ENCODE data around the gene PRR20G.

PRR20G gene

GRCh38 chr3:127277561-127277960 lies 10.3 kb downstream of the PRR20G start:
- H3K4me1 ChIP-seq (ENCODE audit: insufficient read depth, low read length): no peaks in the 10 kb centered on the region
- no peaks in the 10 kb centered on the region for H3K27me3 ChIP-seq (ENCODE audit: insufficient read depth, low read length)
- no peak overlapping the region for H3K9ac ChIP-seq (ENCODE audit: low read depth, low read length)
- no peak overlapping the region for H3K27ac ChIP-seq (ENCODE audit: low read depth, low read length)
- H3K9me3 ChIP-seq (ENCODE audit: insufficient read depth, low read depth, low read length): peaks cover 43% of the 10 kb centered on the region
- H3K36me3 ChIP-seq (ENCODE audit: insufficient read depth, low read length): no peaks in the 10 kb centered on the region
- WGBS: 92% methylated on average over 2 of the region's 2 CpGs
- no peak overlapping the region for H3K4me3 ChIP-seq (ENCODE audit: low read length)

DNA sequence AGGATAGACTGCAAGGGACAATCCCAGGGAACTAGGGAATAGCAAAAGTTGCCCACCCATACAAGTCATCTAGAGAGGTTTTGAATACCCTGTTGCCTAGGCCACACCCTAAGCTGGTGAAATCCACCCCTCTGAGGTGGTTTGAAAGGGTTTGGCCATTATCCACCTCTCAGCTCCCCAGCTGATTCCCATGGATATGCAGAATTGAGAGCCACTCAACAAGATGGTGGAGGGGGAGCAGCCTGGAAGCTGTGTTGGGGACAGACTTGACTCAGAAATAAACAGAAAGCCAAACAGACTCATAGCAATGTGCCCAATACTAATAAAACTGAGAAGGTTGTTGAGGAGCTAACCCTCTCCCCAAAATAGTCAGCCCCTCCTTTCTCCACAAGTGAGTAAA lies 10.9 kb downstream of the PRR20G start:
- H3K27me3 ChIP-seq (ENCODE audit: insufficient read depth, low read length): no peaks in the 10 kb centered on the region
- H3K9me3 ChIP-seq (ENCODE audit: insufficient read depth, low read depth, low read length): peaks cover 46% of the 10 kb centered on the region
- no peak overlapping the region for H3K4me3 ChIP-seq (ENCODE audit: low read length)
- H3K27ac ChIP-seq (ENCODE audit: low read depth, low read length): no peak overlapping the region
- H3K9ac ChIP-seq (ENCODE audit: low read depth, low read length): no peak overlapping the region
- H3K36me3 ChIP-seq (ENCODE audit: insufficient read depth, low read length): no peaks in the 10 kb centered on the region
- H3K4me1 ChIP-seq (ENCODE audit: insufficient read depth, low read length): no peaks in the 10 kb centered on the region

- 100% methylated on average over 1 of the region's 1 CpG for WGBS
- H3K36me3 ChIP-seq (ENCODE audit: insufficient read depth, low read length): no peaks in the 10 kb centered on the region
- peaks cover 48% of the 10 kb centered on the region for H3K9me3 ChIP-seq (ENCODE audit: insufficient read depth, low read depth, low read length)
- H3K4me3 ChIP-seq (ENCODE audit: low read length): no peak overlapping the region
- H3K27ac ChIP-seq (ENCODE audit: low read depth, low read length): no peak overlapping the region
- no peaks in the 10 kb centered on the region for H3K4me1 ChIP-seq (ENCODE audit: insufficient read depth, low read length)
- H3K27me3 ChIP-seq (ENCODE audit: insufficient read depth, low read length): no peaks in the 10 kb centered on the region
- H3K9ac ChIP-seq (ENCODE audit: low read depth, low read length): no peak overlapping the region
These were observed 11.4 kb downstream of the PRR20G start for GRCh38 chr3:127276396-127276795.

GRCh38 chr3:127275287-127275781 lies 12.5 kb downstream of the PRR20G start:
- 88% methylated on average over 3 of the region's 3 CpGs for WGBS

GRCh38 chr3:127274200-127274760 lies 13.6 kb downstream of the PRR20G start:
- Histone ChIP-seq H3K27me3 (ENCODE audit: insufficient read depth, low read length) (no peaks in the 10 kb centered on the region), H3K4me3 (ENCODE audit: low read length) (no peak overlapping the region), H3K27ac (ENCODE audit: low read depth, low read length) (no peak overlapping the region), H3K36me3 (ENCODE audit: insufficient read depth, low read length) (no peaks in the 10 kb centered on the region), H3K9ac (ENCODE audit: low read depth, low read length) (no peak overlapping the region), H3K9me3 (ENCODE audit: insufficient read depth, low read depth, low read length) (peaks cover 62% of the 10 kb centered on the region), H3K4me1 (ENCODE audit: insufficient read depth, low read length) (no peaks in the 10 kb centered on the region)
- WGBS: 85% methylated on average over 6 of the region's 6 CpGs

More at GRCh38 chr3:127275287-127275781, 12.5 kb downstream of the PRR20G start:
- Histone ChIP-seq H3K36me3 (ENCODE audit: insufficient read depth, low read length) (no peaks in the 10 kb centered on the region), H3K27ac (ENCODE audit: low read depth, low read length) (no peak overlapping the region), H3K9ac (ENCODE audit: low read depth, low read length) (no peak overlapping the region), H3K9me3 (ENCODE audit: insufficient read depth, low read depth, low read length) (peaks cover 55% of the 10 kb centered on the region), H3K4me1 (ENCODE audit: insufficient read depth, low read length) (no peaks in the 10 kb centered on the region), H3K4me3 (ENCODE audit: low read length) (no peak overlapping the region), H3K27me3 (ENCODE audit: insufficient read depth, low read length) (no peaks in the 10 kb centered on the region)

DNA sequence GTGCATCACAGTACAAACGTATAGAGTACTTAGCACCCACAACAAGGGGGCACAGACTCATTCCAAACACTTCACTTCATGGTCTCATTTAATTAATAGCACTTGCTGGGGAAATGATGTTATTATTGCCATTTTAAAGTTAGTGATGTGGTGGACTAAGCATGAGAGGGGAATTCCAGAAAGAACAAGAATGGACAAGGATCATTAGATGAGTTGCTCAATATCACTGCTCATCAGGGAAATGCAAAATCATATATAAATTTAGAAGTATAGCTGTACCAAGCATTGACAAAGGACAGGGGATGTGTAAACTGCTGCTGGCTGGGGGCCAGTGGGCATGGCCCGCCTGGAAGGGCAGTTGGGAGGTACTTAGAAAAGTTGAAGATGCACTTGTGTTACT lies 14.6 kb downstream of the PRR20G start:
- Histone ChIP-seq H3K36me3 (ENCODE audit: insufficient read depth, low read length) (no peaks in the 10 kb centered on the region), H3K27ac (ENCODE audit: low read depth, low read length) (no peak overlapping the region), H3K9ac (ENCODE audit: low read depth, low read length) (no peak overlapping the region), H3K4me3 (ENCODE audit: low read length) (no peak overlapping the region), H3K4me1 (ENCODE audit: insufficient read depth, low read length) (no peaks in the 10 kb centered on the region), H3K27me3 (ENCODE audit: insufficient read depth, low read length) (no peaks in the 10 kb centered on the region), H3K9me3 (ENCODE audit: insufficient read depth, low read depth, low read length) (peaks cover 72% of the 10 kb centered on the region)
- WGBS: 82% methylated on average over 1 of the region's 2 CpGs

DNA sequence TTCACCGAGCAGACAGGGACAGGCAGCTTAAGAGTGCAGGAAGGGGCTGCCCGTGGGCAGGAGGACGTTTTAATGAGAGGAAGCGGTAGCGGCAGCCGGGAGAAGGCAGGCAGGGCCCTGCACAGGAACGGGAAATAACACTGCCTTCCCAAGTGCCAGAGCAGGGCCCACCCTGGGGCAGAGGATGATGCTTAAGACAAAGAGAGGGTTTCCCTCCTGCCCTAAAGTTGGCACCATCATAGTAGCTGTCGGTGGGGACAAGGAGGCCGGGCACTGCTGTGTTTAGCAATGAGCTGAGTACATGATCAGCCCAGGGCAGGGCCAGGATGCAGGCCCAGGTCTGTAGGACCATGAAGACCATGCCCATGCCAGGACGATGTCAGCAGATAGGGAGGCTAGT lies 21.7 kb downstream of the PRR20G start:
- Histone ChIP-seq H3K27me3 (ENCODE audit: insufficient read depth, low read length) (no peaks in the 10 kb centered on the region), H3K4me1 (ENCODE audit: insufficient read depth, low read length) (no peaks in the 10 kb centered on the region), H3K9me3 (ENCODE audit: insufficient read depth, low read depth, low read length) (peaks cover 23% of the 10 kb centered on the region), H3K27ac (ENCODE audit: low read depth, low read length) (no peak overlapping the region), H3K4me3 (ENCODE audit: low read length) (no peak overlapping the region), H3K9ac (ENCODE audit: low read depth, low read length) (no peak overlapping the region), H3K36me3 (ENCODE audit: insufficient read depth, low read length) (no peaks in the 10 kb centered on the region)
- WGBS: 92% methylated on average over 10 of the region's 10 CpGs

DNA sequence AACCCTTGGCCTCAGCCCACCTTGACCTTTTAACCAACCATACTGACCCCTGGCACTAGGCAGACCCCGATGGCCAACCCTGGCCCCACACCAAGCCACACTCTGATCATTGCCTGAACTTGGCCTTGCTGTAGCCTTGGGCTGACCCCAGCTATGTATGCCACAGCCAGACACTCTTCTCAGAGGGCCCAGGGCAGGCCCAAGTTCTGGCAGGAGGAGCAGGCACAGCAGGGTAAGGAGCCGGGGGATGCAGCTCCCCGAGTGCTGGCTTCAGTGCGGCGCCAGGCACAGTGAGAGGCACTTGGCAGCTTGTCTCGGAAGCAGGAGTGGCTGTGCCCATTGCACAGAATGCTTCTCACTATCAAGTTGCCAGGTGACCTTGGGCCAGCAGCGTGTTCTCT lies 22.3 kb downstream of the PRR20G start:
- no peak overlapping the region for H3K9ac ChIP-seq (ENCODE audit: low read depth, low read length)
- 96% methylated on average over 7 of the region's 7 CpGs for WGBS
- no peaks in the 10 kb centered on the region for H3K27me3 ChIP-seq (ENCODE audit: insufficient read depth, low read length)
- H3K4me1 ChIP-seq (ENCODE audit: insufficient read depth, low read length): no peaks in the 10 kb centered on the region
- H3K4me3 ChIP-seq (ENCODE audit: low read length): no peak overlapping the region
- peaks cover 19% of the 10 kb centered on the region for H3K9me3 ChIP-seq (ENCODE audit: insufficient read depth, low read depth, low read length)
- H3K36me3 ChIP-seq (ENCODE audit: insufficient read depth, low read length): no peaks in the 10 kb centered on the region
- H3K27ac ChIP-seq (ENCODE audit: low read depth, low read length): no peak overlapping the region

GRCh38 chr3:127264794-127265514 lies 22.9 kb downstream of the PRR20G start:
- Histone ChIP-seq H3K36me3 (ENCODE audit: insufficient read depth, low read length) (no peaks in the 10 kb centered on the region), H3K4me3 (ENCODE audit: low read length) (no peak overlapping the region), H3K4me1 (ENCODE audit: insufficient read depth, low read length) (no peaks in the 10 kb centered on the region), H3K9ac (ENCODE audit: low read depth, low read length) (no peak overlapping the region), H3K9me3 (ENCODE audit: insufficient read depth, low read depth, low read length) (peaks cover 13% of the 10 kb centered on the region), H3K27ac (ENCODE audit: low read depth, low read length) (no peak overlapping the region), H3K27me3 (ENCODE audit: insufficient read depth, low read length) (no peaks in the 10 kb centered on the region)
- 95% methylated on average over 11 of the region's 11 CpGs for WGBS

DNA sequence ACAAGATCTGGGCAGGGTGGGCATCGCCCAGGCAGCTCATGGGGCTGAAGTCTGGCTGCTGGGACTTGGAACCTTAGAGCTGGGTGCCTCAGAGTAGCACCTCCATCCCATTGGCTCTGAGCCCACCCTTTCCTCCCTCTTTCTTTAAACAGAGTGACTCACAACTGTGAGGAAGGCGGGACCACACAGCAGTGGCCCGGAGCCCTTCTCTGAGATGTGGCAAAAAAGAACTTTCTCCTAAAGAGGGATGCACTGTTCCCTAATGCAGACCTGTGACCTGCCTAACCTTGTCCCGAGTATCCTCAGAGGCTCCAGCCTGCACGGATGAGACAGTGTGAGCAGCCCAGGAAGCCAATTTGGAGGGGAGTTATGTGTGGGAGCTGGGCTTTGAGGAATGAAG lies 23.6 kb downstream of the PRR20G start:
- WGBS: 69% methylated on average over 5 of the region's 5 CpGs

GRCh38 chr3:127263586-127264231 lies 24.1 kb downstream of the PRR20G start:
- 88% methylated on average over 9 of the region's 9 CpGs for WGBS
- Histone ChIP-seq H3K36me3 (ENCODE audit: insufficient read depth, low read length) (no peaks in the 10 kb centered on the region), H3K4me1 (ENCODE audit: insufficient read depth, low read length) (no peaks in the 10 kb centered on the region), H3K4me3 (ENCODE audit: low read length) (no peak overlapping the region), H3K9ac (ENCODE audit: low read depth, low read length) (no peak overlapping the region), H3K27ac (ENCODE audit: low read depth, low read length) (no peak overlapping the region), H3K9me3 (ENCODE audit: insufficient read depth, low read depth, low read length) (peaks cover 5% of the 10 kb centered on the region), H3K27me3 (ENCODE audit: insufficient read depth, low read length) (no peaks in the 10 kb centered on the region)

More for the DNA sequence above, 23.6 kb downstream of the PRR20G start:
- Histone ChIP-seq H3K9me3 (ENCODE audit: insufficient read depth, low read depth, low read length) (peaks cover 10% of the 10 kb centered on the region), H3K27me3 (ENCODE audit: insufficient read depth, low read length) (no peaks in the 10 kb centered on the region), H3K4me1 (ENCODE audit: insufficient read depth, low read length) (no peaks in the 10 kb centered on the region), H3K36me3 (ENCODE audit: insufficient read depth, low read length) (no peaks in the 10 kb centered on the region), H3K27ac (ENCODE audit: low read depth, low read length) (no peak overlapping the region), H3K4me3 (ENCODE audit: low read length) (no peak overlapping the region), H3K9ac (ENCODE audit: low read depth, low read length) (no peak overlapping the region)
